CD4-positive, alpha-beta T cell treated with Interleukin-6 at 100 ng/mL for 8 hours (primary cell): ENCODE results near the gene CFAP77.
A peak's percentile ranks its signal among the peaks of the same experiment; 100 is the strongest.

Experiments used
- DNase-seq: peaks from one replicate; pipeline ENCODE4 v3.0.0-alpha.2; 2020; ENCODE audit warnings: mixed read lengths, low spot score

CFAP77 gene

DNA sequence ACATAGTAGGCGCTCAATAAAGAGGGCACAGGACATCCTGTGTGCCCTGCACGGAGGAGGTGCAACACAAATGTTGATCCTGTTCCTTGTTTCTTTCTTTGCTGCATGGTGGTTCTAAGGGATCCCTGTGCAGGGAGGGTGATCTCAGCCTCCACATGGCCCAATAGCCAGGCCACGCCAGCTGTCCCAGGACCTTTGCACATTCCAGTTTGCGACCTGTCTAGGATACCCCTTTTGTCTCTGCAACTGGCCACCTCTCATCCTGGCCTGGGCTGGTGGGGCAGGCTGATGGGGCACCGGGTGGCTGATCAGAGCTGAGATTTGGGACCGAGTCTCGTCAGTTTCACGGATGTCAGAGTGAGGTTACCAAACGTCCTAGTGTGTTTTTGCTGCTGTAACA is 79.5 kb downstream of the CFAP77 start:
- no peak for DNase-seq

DNA sequence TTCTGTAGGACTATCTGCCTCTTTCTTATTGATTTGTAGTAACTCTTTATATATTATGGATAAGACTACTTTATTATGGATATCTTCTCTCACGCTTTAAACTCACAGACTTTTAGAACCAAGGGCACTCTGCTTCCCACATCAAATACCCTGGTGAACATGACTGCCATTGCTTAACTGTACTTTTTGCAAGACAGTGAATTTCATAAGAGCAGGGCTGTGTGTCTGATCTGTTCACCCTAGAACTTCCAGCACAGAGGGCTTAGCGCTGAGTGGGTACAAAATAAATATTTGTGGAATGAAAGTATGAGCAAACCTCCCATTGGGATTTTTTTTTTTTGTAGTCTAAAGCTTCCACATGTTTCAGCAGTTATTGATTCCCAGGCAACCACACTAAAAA is 84.8 kb downstream of the CFAP77 start:
- DNase-seq = no peak

DNA sequence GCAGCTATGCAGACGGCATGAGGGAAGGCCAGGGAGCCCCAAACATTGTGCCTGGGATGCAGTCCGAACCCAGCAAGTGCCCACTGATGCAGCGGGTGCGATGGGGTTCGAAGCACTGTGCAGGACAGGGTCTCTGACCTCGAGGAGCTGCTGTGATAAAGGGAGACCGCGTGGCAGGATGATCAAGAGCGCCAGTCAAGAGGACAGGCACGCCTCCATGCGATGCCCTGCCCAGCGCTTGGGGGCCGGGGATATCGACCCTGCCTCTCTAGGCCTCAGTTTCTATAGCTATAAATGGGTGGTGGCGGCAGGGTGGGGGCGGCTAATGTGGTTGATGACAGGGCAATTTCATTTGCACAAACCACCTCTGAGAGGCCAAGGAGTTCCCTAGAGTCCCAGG is 87.7 kb downstream of the CFAP77 start:
- DNase-seq = no peak

DNA sequence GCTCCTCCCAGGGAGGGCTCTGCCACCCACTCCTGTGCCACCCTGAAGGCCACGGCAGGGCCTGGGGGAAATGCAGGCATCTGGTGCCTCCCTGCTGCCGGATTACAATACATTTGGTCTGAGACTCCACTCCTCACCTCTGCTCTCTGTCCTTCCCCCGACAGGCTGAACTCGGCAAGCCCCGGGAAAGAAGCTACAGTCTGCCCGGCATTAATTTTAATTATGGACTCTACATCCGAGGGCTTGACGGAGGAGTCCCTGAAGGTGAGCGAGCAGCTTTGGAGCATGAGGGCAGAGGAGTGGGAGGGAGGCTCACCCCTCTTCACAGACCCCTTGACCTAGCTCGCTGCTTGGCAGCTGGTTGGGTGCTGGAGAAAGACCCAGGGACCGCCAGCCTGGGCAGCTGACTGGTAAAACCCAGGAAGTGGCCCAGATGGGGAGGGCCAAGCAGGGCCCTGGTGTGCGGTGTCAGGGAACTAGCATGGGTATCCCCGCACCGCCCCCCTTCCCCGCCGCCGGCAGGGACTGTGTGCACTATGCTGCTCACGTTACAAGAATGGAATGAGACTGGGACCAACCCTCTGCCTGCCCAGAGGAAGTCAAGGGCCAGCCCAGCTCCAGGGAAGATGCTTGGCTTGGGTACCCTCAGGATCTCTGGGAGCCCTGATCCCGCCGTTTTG is 88.7 kb downstream of the CFAP77 start:
- no peak for DNase-seq

DNA sequence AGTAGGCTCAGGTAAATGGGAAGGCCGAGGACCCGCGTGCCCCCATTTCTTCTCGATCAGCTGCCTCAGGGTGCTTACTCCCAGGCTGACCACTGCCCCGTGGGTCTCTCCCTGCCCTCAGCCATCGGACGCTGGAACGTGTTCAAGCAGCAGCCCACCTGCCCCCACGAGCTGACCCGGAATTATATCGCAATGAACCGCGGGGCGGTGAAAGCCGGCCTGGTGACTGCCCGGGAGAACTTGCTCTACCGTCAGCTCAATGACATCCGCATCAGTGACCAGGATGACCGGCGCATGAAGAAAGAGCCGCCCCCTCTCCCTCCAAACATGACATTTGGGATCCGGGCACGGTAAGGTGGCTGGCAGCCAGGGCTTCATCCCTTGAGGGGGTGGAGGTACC is 89.2 kb downstream of the CFAP77 start:
- DNase-seq = no peak

DNA sequence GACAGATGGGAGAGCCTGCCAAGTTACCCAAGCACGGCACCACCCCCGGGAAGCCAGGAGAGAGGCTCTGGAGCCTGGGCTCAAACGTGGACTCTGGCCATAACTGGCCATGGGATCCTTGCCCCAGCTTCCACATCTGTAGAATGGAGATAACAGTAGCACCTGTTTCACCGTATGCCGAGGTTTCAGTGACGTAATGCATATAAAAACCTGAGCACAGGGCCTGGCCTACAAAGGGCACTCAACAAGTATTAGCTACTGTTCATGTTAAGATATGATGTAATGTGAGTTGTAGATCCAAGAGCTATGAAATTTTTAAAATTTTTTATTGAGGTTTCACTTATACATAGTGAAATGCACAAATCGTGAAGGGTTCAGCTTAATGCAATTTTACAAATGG is 90.2 kb downstream of the CFAP77 start:
- DNase-seq = no peak

DNA sequence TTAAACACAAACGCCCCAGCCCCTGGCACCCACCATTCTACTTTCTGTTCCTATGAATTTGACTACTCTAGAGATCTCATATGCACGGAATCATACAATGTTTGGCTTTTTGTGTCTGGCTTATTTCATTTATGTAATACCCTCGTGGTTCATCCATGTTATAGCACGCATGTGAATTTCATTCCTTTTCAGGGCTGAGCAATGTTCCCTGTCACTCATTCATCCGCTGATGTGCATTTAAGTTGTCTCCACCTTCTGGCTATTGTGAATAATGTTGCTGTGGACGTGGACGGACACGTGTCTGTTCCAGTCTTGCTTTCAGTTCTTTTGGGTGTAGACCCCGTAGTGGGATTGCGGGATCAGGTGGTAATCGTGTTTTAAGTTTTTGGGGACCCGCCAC is 92.5 kb downstream of the CFAP77 start:
- no peak for DNase-seq

DNA sequence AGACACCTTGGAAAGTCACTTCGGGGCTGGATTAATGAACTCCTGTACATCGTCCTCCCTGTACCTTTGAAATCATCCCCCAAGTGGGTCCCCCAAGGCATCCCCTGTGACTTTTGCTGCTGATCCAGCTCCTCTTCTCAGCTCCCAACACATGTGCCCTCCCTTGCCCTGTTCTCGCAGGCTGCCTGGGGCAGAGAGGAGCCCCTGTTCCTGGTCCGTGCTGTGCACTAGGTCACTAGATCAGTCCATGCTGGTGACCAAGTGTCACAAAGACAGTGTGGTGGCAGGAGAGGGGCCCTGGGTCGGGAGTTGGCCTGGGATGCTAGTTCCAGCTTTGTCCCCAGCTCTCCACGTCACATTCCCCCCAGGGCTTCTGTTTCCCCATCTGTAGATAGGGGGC is 93.1 kb downstream of the CFAP77 start:
- no peak for DNase-seq

DNA sequence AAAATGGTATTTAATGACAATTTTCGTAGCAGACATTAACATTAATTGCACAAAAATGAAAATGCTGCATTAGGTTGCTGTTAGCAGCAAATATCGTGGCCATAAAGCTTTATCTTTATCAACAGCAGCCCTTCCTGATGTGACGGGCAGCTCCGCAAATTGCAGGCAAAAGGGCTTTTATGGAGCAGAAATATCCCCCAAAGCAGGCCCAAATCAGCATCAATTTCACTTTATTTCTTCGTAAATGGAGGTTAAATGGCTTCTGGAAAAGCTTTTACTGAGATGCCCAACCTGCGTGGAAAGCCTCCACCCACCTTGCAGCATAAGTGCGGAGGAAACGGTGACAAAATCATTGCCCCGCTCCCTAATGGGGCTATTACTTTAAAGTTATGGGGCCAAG is 94.5 kb downstream of the CFAP77 start:
- no peak for DNase-seq

DNA sequence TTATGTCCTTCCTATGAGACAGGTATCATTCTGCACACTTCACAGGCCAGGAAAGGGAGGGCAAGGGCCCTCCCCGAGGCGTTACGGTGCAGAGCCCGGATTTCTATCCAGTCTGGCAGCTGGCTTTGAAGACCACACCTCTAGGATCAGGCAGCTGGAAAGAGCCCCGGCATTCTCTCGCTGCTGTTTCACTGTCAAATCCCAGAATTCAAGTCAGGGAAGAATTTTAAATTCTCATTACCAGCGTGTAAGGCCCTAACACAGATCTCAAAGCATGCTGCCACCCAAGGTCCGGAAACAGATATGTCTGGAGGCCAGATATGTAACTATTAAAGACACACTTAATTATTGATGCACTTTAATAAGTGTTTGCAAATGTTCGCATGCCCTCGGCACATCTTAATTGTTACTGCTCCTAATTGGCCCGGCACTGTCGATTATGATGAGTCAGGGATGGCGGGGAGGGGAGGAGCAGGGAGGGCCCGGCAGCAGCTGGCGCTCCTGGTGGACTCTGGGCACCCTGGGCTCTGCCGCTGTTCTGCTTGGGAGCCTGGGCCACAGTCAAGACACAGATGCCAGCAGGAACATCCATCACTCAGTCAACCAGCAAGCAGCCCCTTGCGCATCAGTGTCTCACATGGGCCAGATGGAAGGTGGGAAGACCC is 96.1 kb downstream of the CFAP77 start:
- DNase-seq = no peak

DNA sequence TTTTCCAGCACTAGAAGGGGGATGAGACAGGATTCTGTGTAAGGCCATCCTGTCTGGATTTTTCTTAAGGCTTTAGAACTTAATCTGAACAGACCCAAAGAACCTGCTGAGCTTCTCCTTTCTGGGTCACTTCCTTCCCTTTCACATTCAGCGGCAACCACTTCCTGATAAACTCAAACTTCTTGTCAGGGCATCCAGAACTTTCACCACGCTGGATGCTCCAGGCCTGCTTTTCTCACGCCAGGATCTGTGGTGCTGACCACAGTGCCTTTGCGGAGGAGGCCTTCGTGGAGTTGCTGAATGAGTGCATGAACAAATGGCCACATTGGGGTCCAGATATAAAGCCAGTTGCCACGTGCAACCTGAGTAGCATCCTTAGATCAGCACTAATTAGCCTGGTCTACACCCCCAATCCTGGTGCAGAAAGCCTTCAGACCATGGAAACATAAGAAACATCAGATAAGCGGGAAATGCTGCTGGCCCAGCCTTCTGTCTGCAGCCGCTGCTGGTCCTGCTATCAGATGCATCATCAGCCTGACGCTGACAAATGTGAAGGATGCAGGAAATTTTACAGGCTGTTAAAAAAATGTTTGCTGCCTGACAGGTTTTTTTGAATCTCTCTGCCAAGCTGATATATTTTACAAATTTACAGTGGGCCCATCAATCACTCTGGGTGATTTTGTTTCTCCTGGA is 97.1 kb downstream of the CFAP77 start:
- DNase-seq = no peak

DNA sequence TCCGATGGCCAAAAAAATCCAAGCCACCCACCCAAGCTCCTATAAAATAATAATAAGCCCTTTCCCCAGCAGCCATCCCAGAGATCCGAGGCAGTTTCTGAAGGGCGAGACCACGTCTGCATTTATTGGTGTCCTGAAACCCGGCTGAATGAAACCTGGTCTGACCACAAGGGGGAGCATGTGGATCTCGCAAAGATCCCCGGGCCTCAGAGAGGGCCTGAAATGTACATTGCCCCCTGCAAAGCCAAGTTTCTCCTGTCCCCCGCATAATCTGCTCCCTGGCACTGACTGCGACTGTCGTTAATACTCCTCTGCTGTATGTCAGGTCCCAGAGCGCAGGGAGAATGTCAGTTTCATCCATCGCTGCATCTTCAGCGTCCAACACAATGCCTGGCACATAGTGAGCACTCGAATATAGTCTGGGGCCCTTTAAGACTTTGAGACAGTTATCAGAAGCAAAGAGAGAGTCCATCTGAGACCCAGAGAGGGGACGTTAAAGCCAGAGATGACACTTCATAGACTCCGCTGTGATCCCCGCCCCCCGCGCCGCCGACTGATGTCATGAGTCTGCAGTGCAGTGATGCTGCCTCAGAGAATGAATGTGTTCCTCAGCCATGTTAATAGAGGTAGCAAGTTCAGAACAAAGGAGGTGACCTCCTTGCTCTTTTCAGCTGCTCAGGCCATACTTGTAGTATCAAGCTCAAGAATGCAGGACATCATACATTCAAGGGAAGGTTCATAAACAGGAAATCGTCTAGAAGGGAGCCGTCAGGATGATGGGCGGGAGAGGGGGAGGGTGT is 97.9 kb downstream of the CFAP77 start:
- DNase-seq = peak; percentile 55

DNA sequence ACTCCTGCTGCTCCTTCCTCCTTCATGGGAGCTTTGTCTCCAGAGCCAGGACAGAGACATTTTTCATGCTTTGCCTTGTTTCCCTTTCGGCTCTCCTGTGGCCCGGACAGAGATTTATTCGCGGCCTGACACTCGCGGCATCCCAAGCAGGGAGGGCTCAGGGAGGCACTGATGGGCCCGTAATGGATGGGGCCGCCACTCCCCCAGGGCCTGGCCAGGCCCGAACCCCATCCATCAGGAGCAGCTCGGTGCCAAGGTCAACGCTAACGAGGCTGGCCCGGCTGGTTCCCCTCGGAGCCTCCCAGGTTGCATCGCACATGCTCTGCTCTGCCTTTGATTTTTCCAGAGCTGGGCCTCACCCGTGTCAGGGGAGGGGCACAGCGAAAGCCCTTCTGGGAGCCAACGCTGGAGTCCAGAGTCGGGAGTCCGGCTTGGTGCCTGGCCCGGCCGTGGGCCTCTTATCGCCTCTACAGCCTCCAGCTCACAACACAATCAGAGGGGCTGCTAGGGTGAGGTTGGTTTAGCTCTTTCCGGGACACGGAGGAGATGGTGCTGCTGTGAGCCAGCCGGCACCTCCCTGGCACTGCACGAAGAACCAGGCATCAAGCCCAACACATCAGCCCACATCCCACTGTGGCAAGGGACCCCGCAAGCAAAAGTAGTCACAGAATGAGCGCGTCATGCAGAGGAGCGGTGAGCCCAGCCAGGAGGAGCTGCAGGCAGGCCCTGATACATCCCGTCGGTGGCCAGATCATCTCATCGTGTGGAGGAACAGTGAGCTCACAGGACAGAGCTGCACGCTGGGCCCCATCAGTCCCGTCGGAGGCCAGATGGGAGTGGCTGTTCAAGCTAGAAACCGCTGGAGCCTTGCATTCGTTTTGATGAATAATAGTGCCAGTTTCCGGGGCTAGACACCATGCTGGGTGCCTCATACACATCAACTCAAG is 100.2 kb downstream of the CFAP77 start:
- no peak for DNase-seq

DNA sequence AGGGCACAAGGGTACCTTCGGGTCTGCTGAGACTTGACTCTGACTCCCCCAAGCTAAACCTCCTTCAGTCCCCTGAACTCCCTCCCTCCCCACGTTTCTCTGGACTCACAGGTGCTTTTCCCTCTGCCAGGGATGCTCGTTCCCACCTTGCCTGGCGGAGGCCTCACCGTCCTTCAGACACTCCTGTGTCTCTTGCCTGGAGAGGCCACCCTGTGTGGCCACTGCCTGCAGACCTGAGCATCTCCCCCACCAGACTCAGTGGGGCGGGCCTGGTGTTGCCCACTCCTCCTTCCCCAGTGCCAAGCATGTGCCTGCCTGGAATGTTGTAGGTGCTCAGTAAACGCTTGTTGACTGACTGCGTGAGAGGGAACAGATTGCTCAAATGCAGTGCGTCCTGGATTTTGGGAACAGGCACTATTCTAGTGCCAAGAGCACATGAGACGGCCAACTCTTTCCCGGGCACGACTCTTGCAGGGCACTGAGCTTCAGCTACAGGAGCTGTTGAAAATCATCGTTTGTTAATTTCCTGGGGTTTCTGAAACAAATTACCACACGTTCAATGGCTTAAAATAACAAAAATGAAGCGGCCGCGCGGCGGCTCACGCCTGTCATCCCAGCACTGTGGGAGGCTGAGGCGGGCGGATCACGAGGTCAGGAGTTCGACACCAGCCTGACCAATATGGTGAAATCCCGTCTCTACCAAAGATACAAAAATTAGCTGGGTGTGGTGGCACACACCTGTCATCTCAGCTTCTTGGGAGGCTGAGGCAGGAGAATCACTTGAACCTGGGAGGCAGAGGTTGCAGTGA is 101.4 kb downstream of the CFAP77 start:
- DNase-seq = no peak

DNA sequence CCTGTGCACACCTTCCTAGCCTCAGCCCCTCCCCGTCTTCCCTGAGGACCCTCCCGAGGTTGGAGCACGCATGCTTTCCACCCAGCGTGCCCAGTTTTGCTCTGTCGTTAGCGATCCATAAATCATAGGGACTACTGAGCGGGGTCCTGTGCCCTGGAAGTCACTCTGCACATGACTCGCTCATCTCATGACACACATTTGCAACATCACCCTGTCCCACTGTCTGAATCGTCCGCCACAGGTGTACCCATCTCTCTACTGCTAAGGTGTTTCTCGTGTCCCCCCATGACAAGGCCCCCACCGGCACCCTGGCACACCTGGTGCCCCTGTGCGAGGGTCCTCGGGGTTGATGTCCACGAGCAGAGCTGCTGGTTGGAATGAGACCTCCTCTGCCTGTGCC is 103.4 kb downstream of the CFAP77 start:
- no peak for DNase-seq

DNA sequence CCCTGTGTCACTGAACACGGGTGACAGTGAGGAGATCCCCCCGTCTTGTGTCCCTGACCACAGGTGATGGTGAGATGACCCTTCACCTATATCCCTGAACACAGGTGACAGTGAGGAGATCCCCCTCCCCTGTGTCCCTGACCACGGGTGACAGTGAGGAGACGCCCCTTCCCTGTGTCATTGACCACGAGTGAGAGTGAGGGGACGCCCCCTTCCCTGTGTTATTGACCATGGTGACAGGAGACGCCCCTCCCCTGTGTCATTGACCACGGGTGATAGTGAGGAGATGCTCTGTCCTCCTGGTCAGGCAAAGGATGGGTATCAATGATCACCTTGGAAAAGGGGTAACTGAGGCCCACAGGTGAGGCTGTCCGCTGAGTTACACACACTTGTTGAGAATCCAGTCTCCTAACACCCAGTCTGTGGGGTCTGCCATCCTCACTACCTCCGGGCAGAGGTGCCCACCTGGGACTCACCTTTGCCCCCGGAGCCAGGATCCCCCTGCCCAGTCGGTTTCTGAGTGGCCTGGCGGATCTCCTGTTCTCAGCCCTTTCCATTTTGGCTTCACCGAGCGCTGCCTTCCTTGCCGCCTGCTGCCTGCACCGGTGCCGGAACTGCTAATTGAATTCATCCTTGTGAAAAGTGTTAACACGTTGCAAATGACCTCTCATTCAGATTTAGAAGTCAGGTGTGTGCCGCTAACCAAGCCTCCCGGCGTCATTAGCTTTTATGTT is 104.2 kb downstream of the CFAP77 start:
- no peak for DNase-seq

DNA sequence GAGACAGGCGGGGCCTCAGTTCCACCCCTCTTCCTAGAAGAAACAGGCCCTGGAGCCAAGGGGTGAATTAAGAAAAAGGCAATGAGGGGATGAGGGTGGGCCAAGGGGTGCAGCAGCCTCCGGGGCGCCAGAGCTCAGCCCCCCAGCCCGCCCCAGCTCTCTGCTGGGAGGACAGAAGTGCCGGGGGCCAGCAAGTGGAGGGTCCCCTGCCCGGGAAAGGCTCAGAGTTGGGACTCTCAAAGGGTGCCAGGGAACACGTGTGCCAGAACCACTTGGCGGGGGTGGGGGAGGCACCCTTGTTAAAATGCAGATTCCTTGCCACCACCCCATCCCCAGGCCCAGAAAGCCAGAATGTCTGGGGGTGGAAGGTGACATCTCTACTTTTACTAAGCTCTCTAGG is 104.8 kb downstream of the CFAP77 start:
- no peak for DNase-seq

DNA sequence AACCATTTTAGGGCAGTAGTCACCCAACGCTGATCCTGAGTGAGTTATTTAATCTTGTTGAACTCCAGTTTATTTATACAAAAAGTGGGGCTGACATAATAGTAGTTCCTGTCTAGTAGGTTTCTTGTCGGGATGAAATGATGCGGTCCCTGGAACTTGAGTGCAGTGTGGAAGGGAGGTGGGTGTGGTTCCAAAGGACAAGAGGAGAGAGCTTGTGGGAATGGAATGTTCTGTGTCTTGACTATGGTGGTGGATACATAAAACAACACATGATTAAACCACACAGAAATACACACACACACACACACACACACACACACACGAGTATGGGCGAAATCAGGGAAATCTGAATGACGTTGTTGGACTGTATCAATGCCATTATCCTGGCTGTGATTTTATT is 106.3 kb downstream of the CFAP77 start:
- no peak for DNase-seq

DNA sequence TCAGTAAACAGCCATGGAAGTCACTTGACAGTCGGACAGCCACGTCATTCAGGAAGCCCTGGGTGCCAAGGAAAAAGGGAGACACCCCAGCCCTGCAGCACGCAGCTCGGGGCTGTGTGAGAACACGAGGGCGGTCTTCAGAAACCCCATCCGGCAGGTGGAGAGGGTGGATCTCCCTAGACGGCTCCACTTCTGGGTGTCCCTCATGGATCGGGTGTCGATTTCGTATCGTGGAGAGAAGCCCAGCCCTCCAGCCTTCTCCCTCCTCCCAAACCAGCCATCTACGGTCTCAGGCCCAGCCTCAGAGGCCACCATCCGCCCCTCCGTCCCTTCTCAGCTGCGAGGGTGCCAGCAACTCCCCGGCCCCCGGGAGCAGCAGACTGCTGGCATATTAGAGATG is 106.9 kb downstream of the CFAP77 start:
- no peak for DNase-seq
